ENCODE results near the gene ZNF268. TPM values are rescaled to one million over a fixed set of nuclear protein-coding genes. Genes with fewer than 3 reads are reported as not detected.

The ZNF268 gene
- total RNA-seq (10 to 100 TPM; 14.3 to 23.0 TPM), polyA plus RNA-seq (1 to 10 TPM; 4.8 to 7.1 TPM)

- H3K9ac ChIP-seq (ENCODE audit: low read depth in 1 of 2, low read length in 2 of 2), result peak within 1 kb of the TSS; percentile 1 to 70
- H3K4me3 ChIP-seq (ENCODE audit: low read depth in 1 of 3, low read length in 3 of 3), result peak within 1 kb of the TSS; percentile 70 to 99 (median 98)
- TF ChIP-seq HNF4G (IDR thresholded peaks at IDR 0.05) (no peak), YY1 (IDR thresholded peaks at IDR 0.05) (peak; percentile 99), RXRA (IDR thresholded peaks at IDR 0.05) (peak; percentile 25 to 41), NR2F2 (IDR thresholded peaks at IDR 0.05) (peak; percentile 93), RAD21 (IDR thresholded peaks at IDR 0.05) (peak; percentile 67 to 70), HNF4A (conservative IDR thresholded peaks at IDR 0.05) (peak in 1 of 2 donors; percentile 29), ATF3 (IDR thresholded peaks at IDR 0.05) (peak; percentile 35), EGR1 (IDR thresholded peaks at IDR 0.05; ENCODE audit: low read depth in 2 of 2) (peak in 1 of 2 donors; percentile 72), FOXA2 (IDR thresholded peaks at IDR 0.05) (no peak), JUND (IDR thresholded peaks at IDR 0.05) (no peak), GABPA (IDR thresholded peaks at IDR 0.05 in 1 of 2, conservative IDR thresholded peaks at IDR 0.05 in 1 of 2) (peak; percentile 62 to 97), CTCF (IDR thresholded peaks at IDR 0.05; ENCODE audit: low read depth, low read length, missing input control) (peak; percentile 73), TAF1 (conservative IDR thresholded peaks at IDR 0.05) (no peak), ZBTB33 (IDR thresholded peaks at IDR 0.05) (peak; percentile 83), MAX (IDR thresholded peaks at IDR 0.05) (peak; percentile 76), SP1 (IDR thresholded peaks at IDR 0.05) (peak; percentile 47), REST (IDR thresholded peaks at IDR 0.05) (no peak), FOXA1 (IDR thresholded peaks at IDR 0.05) (no peak)
- H3K27me3 ChIP-seq (ENCODE audit: control insufficient read depth in 4 of 4, insufficient read depth in 4 of 4, low read length in 3 of 4), result no peaks in the 10 kb centered on the region
- H3K4me1 ChIP-seq (ENCODE audit: control insufficient read depth in 4 of 4, insufficient read depth in 4 of 4, low read length in 3 of 4), result peaks cover 0 to 15% (median 7%) of the 10 kb centered on the region in 4 donors
- under 1% methylated on average over 40 of the region's 40 CpGs for WGBS
- peak within 1 kb of the TSS; percentile 15 to 52 for H3K27ac ChIP-seq (ENCODE audit: low read depth in 1 of 2, low read length in 2 of 2)
- peak; percentile 94 for DNase-seq (ENCODE audit: low spot score)
- peaks cover 10 to 37% (median 34%) of the 10 kb centered on the region in 4 donors for H3K36me3 ChIP-seq (ENCODE audit: control insufficient read depth in 4 of 4, insufficient read depth in 3 of 4, low read depth in 1 of 4, low read length in 3 of 4)
- peaks cover 23 to 68% (median 43%) of the 10 kb centered on the region in 4 donors for H3K9me3 ChIP-seq (ENCODE audit: control insufficient read depth in 4 of 4, low read length in 3 of 4)
Observed at GRCh38 chr12:133181238-133181959, at the start of gene ZNF268. Gene ZNF268, plus strand, starts transcription at chr12:133181495. Its CDS starts 503 bp downstream, at chr12:133181998.

All from liver (tissue), 9 donors.